SJCRH30 (cell line): Measurements from ENCODE around the gene PAK1IP1. TPM values are rescaled to one million over a fixed set of nuclear protein-coding genes. Genes with fewer than 3 reads are reported as not detected.
A peak's percentile ranks its signal among the peaks of the same experiment; 100 is the strongest.
"Not testable (repeated sequence)": the region's sequence is repeated elsewhere in the genome, so short reads cannot be mapped to it uniquely, and the experiment has no call there.

Experiments used
- DNase-seq, 2 experiments: peaks; one replicate each; pipeline ENCODE4 v3.0.0-alpha.2; 2015 to 2020
- H3K27ac ChIP-seq: fragments of 250-450 bp; sonication (Bioruptor Pico); 2 replicates; pipeline ENCODE4 v1.5.1; 2020; ENCODE audit warnings: mild to moderate bottlenecking, moderate library complexity
- H3K27me3 ChIP-seq: fragments of 250-450 bp; sonication (Bioruptor Pico); 2 replicates; pipeline ENCODE4 v1.5.1; 2020; ENCODE audit warnings: mild to moderate bottlenecking, moderate library complexity
- H3K36me3 ChIP-seq: fragments of 250-450 bp; sonication (Bioruptor Pico); 2 replicates; pipeline ENCODE4 v1.5.1; 2020; ENCODE audit warnings: mild to moderate bottlenecking, moderate library complexity
- H3K4me1 ChIP-seq: fragments of 250-450 bp; sonication (Bioruptor Pico); 2 replicates; pipeline ENCODE4 v1.5.1; 2020; ENCODE audit warnings: mild to moderate bottlenecking, moderate library complexity
- H3K4me3 ChIP-seq: fragments of 250-450 bp; sonication (Bioruptor Pico); 2 replicates; pipeline ENCODE4 v1.5.1; 2020; ENCODE audit warnings: mild to moderate bottlenecking, moderate library complexity
- H3K9me3 ChIP-seq: fragments of 250-450 bp; sonication (Bioruptor Pico); replicated peaks from 2 replicates; pipeline ENCODE4 v1.5.1; 2020; ENCODE audit warnings: mild to moderate bottlenecking, moderate library complexity
- total RNA-seq: library from RNA; depleted of rRNA; stranded (reverse); fragments of >200 nt; shearing (Covaris generic); gene quantifications from 2 replicates; pipeline ENCODE4 v1.2.3, GENCODE V29; 2014

Gene PAK1IP1
- total RNA-seq, 1 experiment from 2014 or later = 23.3 TPM

- H3K4me1 ChIP-seq, H3K27ac ChIP-seq, DNase-seq, H3K4me3 ChIP-seq, H3K27me3 ChIP-seq, H3K36me3 ChIP-seq, H3K9me3 ChIP-seq: not testable (repeated sequence)
Observed at GRCh38 chr6:10720960-10721849, 26.4 kb downstream of the PAK1IP1 start.

- DNase-seq = no peak
- Histone ChIP-seq H3K4me3 (peak overlapping the region; percentile 67), H3K4me1 (0 out of 2 replicates have a peak, but pooled peaks cover 2% of the 10 kb centered on the region), H3K27ac (peak overlapping the region; percentile 79; the same call in 1 of the 2 replicates), H3K27me3 (no peaks in the 10 kb centered on the region), H3K36me3 (no peaks in the 10 kb centered on the region), H3K9me3 (no peaks in the 10 kb centered on the region)
Observed at GRCh38 chr6:10721850-10722569, 27.2 kb downstream of the PAK1IP1 start.

- Histone ChIP-seq H3K4me3 (peak overlapping the region; percentile 67), H3K4me1 (0 out of 2 replicates have a peak, but pooled peaks cover 2% of the 10 kb centered on the region), H3K27me3 (no peaks in the 10 kb centered on the region), H3K36me3 (no peaks in the 10 kb centered on the region), H3K27ac (peak overlapping the region; percentile 79), H3K9me3 (no peaks in the 10 kb centered on the region)
- DNase-seq = no peak
Observed at GRCh38 chr6:10722570-10722819, 27.7 kb downstream of the PAK1IP1 start.

GRCh38 chr6:10722820-10723566 lies 28.2 kb downstream of the PAK1IP1 start, which contains the start of gene TMEM14C:
TSS of gene TMEM14C (plus strand) at chr6:10723070. CDS start at chr6:10724614, 1,544 bp downstream.
- Histone ChIP-seq H3K4me1 (0 out of 2 replicates have a peak, but pooled peaks cover 2% of the 10 kb centered on the region), H3K27ac (peak within 1 kb of the TSS; percentile 79), H3K4me3 (peak within 1 kb of the TSS; percentile 67), H3K36me3 (no peaks in the 10 kb centered on the region), H3K9me3 (no peaks in the 10 kb centered on the region), H3K27me3 (no peaks in the 10 kb centered on the region)
- peak; percentile 94 to 96 for DNase-seq

- Histone ChIP-seq H3K36me3 (no peaks in the 10 kb centered on the region), H3K9me3 (no peaks in the 10 kb centered on the region), H3K4me1 (0 out of 2 replicates have a peak, but pooled peaks cover 2% of the 10 kb centered on the region), H3K27ac (peak overlapping the region; percentile 79), H3K4me3 (peak overlapping the region; percentile 67), H3K27me3 (no peaks in the 10 kb centered on the region)
- no peak for DNase-seq
Observed at GRCh38 chr6:10723567-10723881, 28.8 kb downstream of the PAK1IP1 start.

- Histone ChIP-seq H3K9me3 (no peaks in the 10 kb centered on the region), H3K4me3 (no peak overlapping the region), H3K27ac (no peak overlapping the region), H3K4me1 (0 out of 2 replicates have a peak, but pooled peaks cover 2% of the 10 kb centered on the region), H3K27me3 (no peaks in the 10 kb centered on the region), H3K36me3 (no peaks in the 10 kb centered on the region)
- DNase-seq = no peak
Observed at GRCh38 chr6:10725044-10725443, 30.3 kb downstream of the PAK1IP1 start.

DNA sequence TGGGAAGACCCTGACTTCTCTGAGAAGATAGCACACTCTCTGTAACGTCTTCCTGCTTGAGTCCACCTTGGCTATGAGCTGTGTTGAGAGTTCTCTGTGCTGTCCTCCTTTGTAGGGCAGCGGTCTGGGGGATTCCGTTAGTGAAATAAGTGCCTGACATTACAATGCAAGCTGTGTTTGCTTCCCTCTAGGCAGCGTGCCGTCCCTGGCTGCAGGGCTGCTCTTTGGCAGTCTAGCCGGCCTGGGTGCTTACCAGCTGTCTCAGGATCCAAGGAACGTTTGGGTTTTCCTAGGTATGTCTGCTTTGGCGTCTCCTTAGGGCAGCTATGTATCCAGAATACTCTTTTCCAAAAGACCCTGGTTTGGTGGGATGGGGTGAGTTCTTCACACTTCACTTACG lies 30.9 kb downstream of the PAK1IP1 start:
- 0 out of 2 replicates have a peak, but pooled peaks cover 2% of the 10 kb centered on the region for H3K4me1 ChIP-seq
- no peaks in the 10 kb centered on the region for H3K9me3 ChIP-seq
- H3K27ac ChIP-seq = no peak overlapping the region
- no peaks in the 10 kb centered on the region for H3K36me3 ChIP-seq
- no peak overlapping the region for H3K4me3 ChIP-seq
- DNase-seq = no peak
- H3K27me3 ChIP-seq = no peaks in the 10 kb centered on the region

- peaks cover 14% of the 10 kb centered on the region for H3K4me1 ChIP-seq
- no peak overlapping the region for H3K4me3 ChIP-seq
- DNase-seq = no peak
- no peaks in the 10 kb centered on the region for H3K36me3 ChIP-seq
- H3K9me3 ChIP-seq = no peaks in the 10 kb centered on the region
- no peaks in the 10 kb centered on the region for H3K27me3 ChIP-seq
- H3K27ac ChIP-seq = no peak overlapping the region
Observed at GRCh38 chr6:10730254-10730653, 35.5 kb downstream of the PAK1IP1 start.

DNA sequence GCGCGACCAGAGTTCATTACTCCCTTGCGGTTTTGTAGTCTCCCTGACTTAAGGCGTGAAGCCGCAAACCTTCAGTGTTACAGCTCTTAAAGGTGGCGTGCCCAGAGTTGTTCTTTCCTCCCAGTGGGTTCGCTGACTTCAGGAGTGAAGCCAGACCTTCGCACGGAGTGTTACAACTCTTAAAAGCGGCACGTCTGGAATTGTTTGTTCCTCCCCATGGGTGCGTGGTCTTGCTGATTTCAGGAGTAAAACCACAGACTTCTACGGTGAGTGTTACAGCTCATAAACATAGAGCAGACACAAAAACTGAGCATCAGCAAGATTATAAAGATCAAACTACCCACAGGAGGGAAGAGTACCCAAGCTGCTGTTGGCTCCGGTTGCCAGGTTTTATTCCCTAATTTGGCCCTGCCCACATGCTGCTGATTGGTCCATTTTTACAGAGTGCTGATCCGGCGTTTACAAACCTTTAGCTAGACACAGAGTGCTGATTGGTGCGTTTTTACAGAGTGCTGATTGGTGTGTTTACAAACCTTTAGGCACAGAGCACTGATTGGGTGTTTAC lies 38.5 kb downstream of the PAK1IP1 start:
- peaks cover 17% of the 10 kb centered on the region for H3K4me1 ChIP-seq
- DNase-seq = peak; percentile 54 to 77

DNA sequence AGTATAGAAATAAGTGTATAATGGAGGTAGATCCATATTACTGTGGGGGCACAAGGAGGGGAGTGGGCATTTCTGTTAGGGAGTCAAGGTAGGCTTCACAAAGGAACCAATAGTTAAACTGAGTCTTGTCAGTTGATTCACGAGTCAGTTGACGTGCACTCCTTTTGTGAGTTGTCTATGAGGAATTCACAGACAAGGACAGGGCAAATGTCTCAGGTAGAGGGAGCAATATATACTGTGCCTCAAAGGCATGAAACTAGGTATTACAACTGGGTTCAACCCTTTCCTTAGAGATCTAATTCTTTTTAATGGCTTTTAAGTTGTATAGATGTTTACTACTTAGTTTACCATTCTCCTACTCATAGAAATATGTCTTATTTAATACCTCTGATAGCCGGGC lies 39.1 kb downstream of the PAK1IP1 start:
- Histone ChIP-seq H3K27me3 (no peaks in the 10 kb centered on the region), H3K36me3 (no peaks in the 10 kb centered on the region), H3K9me3 (no peaks in the 10 kb centered on the region), H3K4me3 (no peak overlapping the region), H3K27ac (peak overlapping the region; percentile 77), H3K4me1 (peaks cover 17% of the 10 kb centered on the region)
- DNase-seq = no peak

More for the DNA sequence above, 38.5 kb downstream of the PAK1IP1 start:
- Histone ChIP-seq H3K27me3 (no peaks in the 10 kb centered on the region), H3K27ac (peak overlapping the region; percentile 77), H3K36me3 (no peaks in the 10 kb centered on the region), H3K4me3 (peak overlapping the region; percentile 29), H3K9me3 (no peaks in the 10 kb centered on the region)

DNA sequence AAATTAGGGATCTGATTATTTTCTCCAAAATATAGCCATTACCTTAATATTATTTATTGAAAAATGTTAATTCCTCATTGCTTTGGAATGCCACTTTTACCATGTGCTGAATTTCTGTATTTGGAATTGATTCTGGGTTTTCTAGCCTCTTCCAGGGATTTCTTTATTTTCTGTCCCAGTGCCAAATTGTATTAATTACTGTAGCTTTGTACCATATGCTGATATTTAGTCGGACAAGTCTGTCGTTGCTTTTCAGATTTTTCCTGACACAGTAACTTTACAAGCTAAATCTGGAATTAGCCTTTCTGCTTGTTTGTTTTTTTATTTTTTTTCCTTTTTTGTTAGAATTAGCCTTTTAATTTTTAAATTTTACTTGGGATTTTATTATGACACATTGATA lies 42.0 kb downstream of the PAK1IP1 start:
- no peak for DNase-seq
- H3K36me3 ChIP-seq = no peaks in the 10 kb centered on the region
- H3K4me3 ChIP-seq = no peak overlapping the region
- peaks cover 18% of the 10 kb centered on the region for H3K4me1 ChIP-seq
- H3K27me3 ChIP-seq = no peaks in the 10 kb centered on the region
- no peaks in the 10 kb centered on the region for H3K9me3 ChIP-seq
- H3K27ac ChIP-seq = no peak overlapping the region

DNA sequence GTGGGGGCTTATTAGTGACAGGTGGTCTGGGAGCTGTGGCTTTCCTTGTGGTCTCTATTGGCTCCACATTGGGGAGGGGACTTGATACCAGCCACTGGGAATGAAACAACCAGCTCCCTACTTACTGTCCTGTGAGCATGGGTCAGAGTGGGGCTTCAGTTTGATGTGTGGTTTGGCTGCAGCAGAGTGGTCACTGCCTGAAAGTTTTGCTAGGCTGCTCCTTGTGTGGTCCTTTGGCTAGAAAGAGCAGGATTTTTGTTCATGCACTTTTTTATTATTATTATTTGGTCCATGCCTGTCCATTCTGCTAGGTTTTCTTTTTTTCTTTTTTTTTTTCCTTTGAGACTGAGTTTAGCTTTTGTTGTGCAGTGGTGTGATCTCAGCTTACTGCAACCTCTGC lies 45.3 kb downstream of the PAK1IP1 start:
- no peaks in the 10 kb centered on the region for H3K36me3 ChIP-seq
- H3K9me3 ChIP-seq = no peaks in the 10 kb centered on the region
- peak; percentile 34 to 50 for DNase-seq
- H3K27me3 ChIP-seq = no peaks in the 10 kb centered on the region
- H3K27ac ChIP-seq = no peak overlapping the region
- H3K4me1 ChIP-seq = peaks cover 7% of the 10 kb centered on the region
- no peak overlapping the region for H3K4me3 ChIP-seq

DNA sequence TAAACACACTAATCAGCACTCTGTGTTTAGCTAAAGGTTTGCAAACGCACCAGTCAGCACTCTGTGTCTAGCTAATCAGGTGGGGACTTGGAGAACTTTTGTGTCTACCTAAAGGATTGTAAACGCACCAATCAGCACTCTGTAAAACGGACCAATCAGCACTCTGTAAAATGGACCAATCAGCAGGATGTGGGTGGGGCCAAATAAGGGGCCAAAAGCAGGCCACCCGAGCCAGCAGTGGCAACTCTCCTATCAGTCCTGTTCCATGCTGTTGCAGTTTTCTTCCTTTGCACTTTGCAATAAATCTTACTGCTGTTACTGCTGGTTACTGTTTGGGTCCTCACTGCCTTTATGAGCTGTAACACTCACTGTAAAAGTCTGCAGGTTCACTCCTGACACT lies 46.9 kb downstream of the PAK1IP1 start:
- H3K36me3 ChIP-seq, DNase-seq, H3K4me3 ChIP-seq, H3K9me3 ChIP-seq, H3K27me3 ChIP-seq, H3K4me1 ChIP-seq: not testable (repeated sequence)
- H3K27ac ChIP-seq = peak overlapping the region; percentile 41

DNA sequence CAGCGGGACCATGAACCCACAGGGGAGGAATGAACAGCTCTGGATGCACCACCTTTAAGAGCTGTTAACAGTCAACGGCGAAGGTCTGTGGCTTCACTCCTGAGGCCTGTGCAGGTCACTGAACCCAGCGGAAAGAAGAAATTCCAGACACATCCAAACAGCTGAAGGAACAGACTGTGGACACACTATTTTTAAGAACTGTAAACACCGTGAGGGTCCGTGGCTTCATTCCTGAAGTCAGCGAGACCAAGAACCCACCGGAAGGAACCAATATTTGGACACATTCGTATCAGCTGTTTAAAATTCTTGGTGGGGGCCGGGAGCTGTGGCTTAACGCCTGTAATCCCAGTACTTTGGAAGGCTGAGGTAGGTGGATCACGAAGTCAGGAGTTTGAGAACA lies 47.5 kb downstream of the PAK1IP1 start:
- DNase-seq = peak; percentile 53 to 57
- H3K27ac ChIP-seq = peak overlapping the region; percentile 41

More for the DNA sequence above, 47.5 kb downstream of the PAK1IP1 start:
- Histone ChIP-seq H3K9me3 (no peaks in the 10 kb centered on the region), H3K4me3 (no peak overlapping the region), H3K36me3 (no peaks in the 10 kb centered on the region), H3K27me3 (no peaks in the 10 kb centered on the region), H3K4me1 (0 out of 2 replicates have a peak, but pooled peaks cover 2% of the 10 kb centered on the region)
